Activated naive CD8-positive, alpha-beta T cell treated with anti-CD3 and anti-CD28 coated beads, Interleukin-2, amount 50 U/mL, for 24 hours (primary cell): Measurements from ENCODE around the gene ZNF280C.

Experiments used
- ATAC-seq: fragments of 150-1000 bp; cut with Tn5 transposase; one replicate; pipeline ENCODE4 v1.10.0; 2021
- DNase-seq: peaks from one replicate; pipeline ENCODE4 v3.0.0; 2021
- H3K27ac Mint-ChIP-seq: one replicate; pipeline ENCODE4 v1.8.0; 2021; ENCODE audit warnings: mild to moderate bottlenecking, mixed read lengths
- H3K27me3 Mint-ChIP-seq: one replicate; pipeline ENCODE4 v1.8.0; 2021; ENCODE audit warnings: mixed read lengths
- H3K36me3 Mint-ChIP-seq: one replicate; pipeline ENCODE4 v1.8.0; 2021; ENCODE audit warnings: low read depth, mixed read lengths
- H3K4me1 Mint-ChIP-seq: one replicate; pipeline ENCODE4 v1.8.0; 2021; ENCODE audit warnings: mixed read lengths
- H3K4me3 Mint-ChIP-seq: one replicate; pipeline ENCODE4 v1.8.0; 2021; ENCODE audit warnings: mild to moderate bottlenecking, moderate library complexity, mixed read lengths
- H3K9me3 Mint-ChIP-seq: one replicate; pipeline ENCODE4 v1.8.0; 2021; ENCODE audit warnings: mixed read lengths

The ZNF280C gene

GRCh38 chrX:130158311-130158710 is 110.4 kb downstream of the ZNF280C start:
- ATAC-seq (no peak), DNase-seq (no peak)
- Mint-ChIP-seq H3K9me3 (no peaks in the 10 kb centered on the region), H3K36me3 (peaks cover 9% of the 10 kb centered on the region), H3K27ac (no peak overlapping the region), H3K4me3 (no peak overlapping the region), H3K27me3 (no peaks in the 10 kb centered on the region), H3K4me1 (peaks cover 26% of the 10 kb centered on the region)

GRCh38 chrX:130155564-130155963 is 113.1 kb downstream of the ZNF280C start:
- H3K9me3 Mint-ChIP-seq: no peaks in the 10 kb centered on the region
- peaks cover 13% of the 10 kb centered on the region for H3K4me1 Mint-ChIP-seq
- peaks cover 9% of the 10 kb centered on the region for H3K36me3 Mint-ChIP-seq
- no peak overlapping the region for H3K4me3 Mint-ChIP-seq
- ATAC-seq (no peak), DNase-seq (no peak)
- no peaks in the 10 kb centered on the region for H3K27me3 Mint-ChIP-seq
- H3K27ac Mint-ChIP-seq: no peak overlapping the region
